GOT3 (cell line): ENCODE data around the gene KASH5.

Experiments
- DNase-seq: peaks from one replicate; lab custom pipeline; 2025; ENCODE audit warnings: mixed read lengths; lab: John Stamatoyannopoulos, UW

The KASH5 gene

GRCh38 chr19:49422407-49423070 lies 34.5 kb downstream of the KASH5 start:
- no peak for DNase-seq

- no peak for DNase-seq
Observed at GRCh38 chr19:49423071-49423984, 35.3 kb downstream of the KASH5 start, which contains the start of gene PTH2. Gene PTH2 (minus strand): TSS chr19:49423441. CDS start chr19:49423339, 102 bp downstream.

- DNase-seq, result no peak
Observed at GRCh38 chr19:49423985-49424303, 35.9 kb downstream of the KASH5 start.

GRCh38 chr19:49425178-49425577 lies 37.1 kb downstream of the KASH5 start, which contains the start of gene GFY:
Gene GFY (plus strand): TSS chr19:49425388. CDS start chr19:49426431, 1,043 bp downstream.
- no peak for DNase-seq

GRCh38 chr19:49425922-49426592 lies 38.0 kb downstream of the KASH5 start:
- DNase-seq, result no peak

GRCh38 chr19:49427339-49427738 lies 39.3 kb downstream of the KASH5 start:
- no peak for DNase-seq

GRCh38 chr19:49427855-49428546 lies 40.0 kb downstream of the KASH5 start:
- DNase-seq, result no peak

GRCh38 chr19:49428547-49429451 lies 40.8 kb downstream of the KASH5 start:
- DNase-seq, result no peak

- no peak for DNase-seq
Observed at GRCh38 chr19:49430172-49430677, 42.2 kb downstream of the KASH5 start.

GRCh38 chr19:49430678-49431329 lies 42.8 kb downstream of the KASH5 start:
- no peak for DNase-seq

GRCh38 chr19:49431330-49431749 lies 43.3 kb downstream of the KASH5 start:
- no peak for DNase-seq

GRCh38 chr19:49432141-49433073 lies 44.4 kb downstream of the KASH5 start:
- DNase-seq, result no peak

- no peak for DNase-seq
Observed at GRCh38 chr19:49433240-49433901, 45.3 kb downstream of the KASH5 start.

- DNase-seq, result no peak
Observed at GRCh38 chr19:49434907-49435583, 47.0 kb downstream of the KASH5 start.

- no peak for DNase-seq
Observed at GRCh38 chr19:49435670-49436069, 47.6 kb downstream of the KASH5 start.

GRCh38 chr19:49436381-49437017 lies 48.5 kb downstream of the KASH5 start:
- DNase-seq, result no peak

- DNase-seq, result no peak
Observed at GRCh38 chr19:49437231-49437630, 49.2 kb downstream of the KASH5 start.
